ENCODE results near the gene XCL1. TPM values are rescaled to one million over a fixed set of nuclear protein-coding genes. Genes with fewer than 3 reads are reported as not detected.

XCL1 gene
- total RNA-seq, 1 donor from 2014 or later, result not detected

DNA sequence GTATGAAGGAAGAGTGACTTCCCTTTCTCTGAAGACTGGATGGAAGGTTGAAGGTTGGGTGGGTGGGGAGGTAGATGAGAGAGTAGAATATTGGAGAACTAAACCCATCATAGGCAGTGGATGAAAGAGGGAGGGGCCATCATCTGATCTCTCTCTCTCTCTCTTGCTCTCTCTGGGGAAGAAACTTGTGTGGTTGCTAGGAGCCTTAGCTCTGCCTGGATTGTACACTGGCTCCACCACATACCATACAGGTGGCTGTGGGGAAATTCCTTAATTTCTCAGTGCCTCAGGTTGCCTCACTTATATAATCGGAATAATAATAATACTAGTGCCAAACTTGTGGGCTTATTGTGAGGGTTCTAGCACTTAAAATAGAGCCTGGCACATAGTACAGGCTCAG is 9.5 kb downstream of the XCL1 start:
- Histone ChIP-seq H3K36me3 (no peaks in the 10 kb centered on the region), H4K20me1 (ENCODE audit: low read depth) (no peaks in the 10 kb centered on the region), H3K4me1 (no peaks in the 10 kb centered on the region), H3F3A (ENCODE audit: low read depth) (no peaks in the 10 kb centered on the region), H3K9me3 (ENCODE audit: low read depth) (no peaks in the 10 kb centered on the region), H3K4me3 (no peak overlapping the region), H3K79me2 (ENCODE audit: low read depth) (no peaks in the 10 kb centered on the region), H3K9ac (no peak overlapping the region), H2AFZ (replicated peaks) (no peak overlapping the region), H3K4me2 (no peak overlapping the region), H3K27ac (no peak overlapping the region), H3K27me3 (no peaks in the 10 kb centered on the region)
- TF ChIP-seq, protein P1, sequence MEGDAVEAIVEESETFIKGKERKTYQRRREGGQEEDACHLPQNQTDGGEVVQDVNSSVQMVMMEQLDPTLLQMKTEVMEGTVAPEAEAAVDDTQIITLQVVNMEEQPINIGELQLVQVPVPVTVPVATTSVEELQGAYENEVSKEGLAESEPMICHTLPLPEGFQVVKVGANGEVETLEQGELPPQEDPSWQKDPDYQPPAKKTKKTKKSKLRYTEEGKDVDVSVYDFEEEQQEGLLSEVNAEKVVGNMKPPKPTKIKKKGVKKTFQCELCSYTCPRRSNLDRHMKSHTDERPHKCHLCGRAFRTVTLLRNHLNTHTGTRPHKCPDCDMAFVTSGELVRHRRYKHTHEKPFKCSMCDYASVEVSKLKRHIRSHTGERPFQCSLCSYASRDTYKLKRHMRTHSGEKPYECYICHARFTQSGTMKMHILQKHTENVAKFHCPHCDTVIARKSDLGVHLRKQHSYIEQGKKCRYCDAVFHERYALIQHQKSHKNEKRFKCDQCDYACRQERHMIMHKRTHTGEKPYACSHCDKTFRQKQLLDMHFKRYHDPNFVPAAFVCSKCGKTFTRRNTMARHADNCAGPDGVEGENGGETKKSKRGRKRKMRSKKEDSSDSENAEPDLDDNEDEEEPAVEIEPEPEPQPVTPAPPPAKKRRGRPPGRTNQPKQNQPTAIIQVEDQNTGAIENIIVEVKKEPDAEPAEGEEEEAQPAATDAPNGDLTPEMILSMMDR (IDR thresholded peaks at IDR 0.05), result no peak
- TF ChIP-seq EZH2 (IDR thresholded peaks at IDR 0.05), result no peak
- no peak for TF ChIP-seq EZH2phosphoT487 (IDR thresholded peaks at IDR 0.05)
- H3K9me3 Mint-ChIP-seq, result no peaks in the 10 kb centered on the region
- H3K4me3 Mint-ChIP-seq, result no peak overlapping the region
- DNase-seq (ENCODE audit: low spot score), result no peak
- no peaks in the 10 kb centered on the region for H3K27me3 Mint-ChIP-seq (ENCODE audit: insufficient read depth, low read depth)
- H3K27ac Mint-ChIP-seq, result no peak overlapping the region
- no peaks in the 10 kb centered on the region for H3K36me3 Mint-ChIP-seq
- peaks cover 3% of the 10 kb centered on the region for H3K4me1 Mint-ChIP-seq

DNA sequence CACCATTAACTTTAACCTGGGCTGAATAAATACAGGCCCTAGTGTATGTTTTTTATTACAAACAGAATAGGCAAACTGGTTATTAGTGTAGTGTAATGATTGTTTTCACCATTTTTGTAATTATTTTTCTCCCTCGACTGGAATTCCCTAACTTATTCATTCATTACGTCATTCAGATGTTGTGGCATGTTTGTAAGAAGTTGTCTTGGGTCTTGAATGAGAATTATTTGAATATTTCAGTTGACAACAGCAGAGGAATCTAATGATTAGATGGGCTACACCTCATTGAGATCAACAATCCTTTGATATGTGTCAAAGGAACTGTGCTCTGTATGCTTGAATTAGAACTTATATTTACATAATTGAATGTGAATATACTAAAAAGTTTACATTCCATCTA is 12.8 kb downstream of the XCL1 start:
- no peaks in the 10 kb centered on the region for H3K27me3 ChIP-seq
- no peak for DNase-seq (ENCODE audit: low spot score)
- no peaks in the 10 kb centered on the region for H3K9me3 ChIP-seq (ENCODE audit: low read depth)
- no peaks in the 10 kb centered on the region for H3F3A ChIP-seq (ENCODE audit: low read depth)
- no peak overlapping the region for H2AFZ ChIP-seq (replicated peaks)
- Mint-ChIP-seq H3K27ac (no peak overlapping the region), H3K9me3 (no peaks in the 10 kb centered on the region), H3K36me3 (no peaks in the 10 kb centered on the region), H3K4me1 (no peaks in the 10 kb centered on the region), H3K27me3 (ENCODE audit: insufficient read depth, low read depth) (no peaks in the 10 kb centered on the region), H3K4me3 (no peak overlapping the region)
- no peak overlapping the region for H3K9ac ChIP-seq
- no peaks in the 10 kb centered on the region for H3K79me2 ChIP-seq (ENCODE audit: low read depth)
- H3K36me3 ChIP-seq, result no peaks in the 10 kb centered on the region
- no peak overlapping the region for H3K4me2 ChIP-seq
- H3K27ac ChIP-seq, result no peak overlapping the region
- no peaks in the 10 kb centered on the region for H4K20me1 ChIP-seq (ENCODE audit: low read depth)
- H3K4me3 ChIP-seq, result no peak overlapping the region
- no peaks in the 10 kb centered on the region for H3K4me1 ChIP-seq
- TF ChIP-seq, protein P1 (IDR thresholded peaks at IDR 0.05), result no peak
- no peak for TF ChIP-seq EZH2 (IDR thresholded peaks at IDR 0.05)
- no peak for TF ChIP-seq EZH2phosphoT487 (IDR thresholded peaks at IDR 0.05)

DNA sequence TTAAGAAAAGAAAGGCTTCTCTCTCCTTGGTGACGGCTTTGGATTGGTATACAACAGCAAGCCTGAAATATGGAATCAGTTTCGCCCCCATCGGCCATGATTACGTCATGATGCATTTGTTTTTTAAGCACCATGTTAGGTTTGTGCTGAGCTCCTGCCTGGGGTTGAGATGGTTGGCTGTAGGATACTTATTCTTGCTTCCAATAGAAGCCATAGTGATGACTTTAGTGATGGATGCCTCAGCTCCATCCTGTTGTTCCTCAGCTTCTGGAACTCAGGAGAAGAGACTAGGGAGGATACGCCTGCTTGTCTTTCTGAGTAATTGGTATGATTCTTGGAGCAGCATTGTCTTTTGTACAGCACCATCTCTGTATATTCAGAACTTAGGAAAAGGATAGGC is 14.7 kb downstream of the XCL1 start:
- no peak overlapping the region for H3K4me3 ChIP-seq
- Mint-ChIP-seq H3K27me3 (ENCODE audit: insufficient read depth, low read depth) (no peaks in the 10 kb centered on the region), H3K36me3 (no peaks in the 10 kb centered on the region), H3K27ac (no peak overlapping the region), H3K4me3 (no peak overlapping the region), H3K9me3 (peaks cover under 1% of the 10 kb centered on the region), H3K4me1 (no peaks in the 10 kb centered on the region)
- no peaks in the 10 kb centered on the region for H3K4me1 ChIP-seq
- no peaks in the 10 kb centered on the region for H4K20me1 ChIP-seq (ENCODE audit: low read depth)
- TF ChIP-seq EZH2phosphoT487 (IDR thresholded peaks at IDR 0.05), result no peak
- TF ChIP-seq, protein P1 (IDR thresholded peaks at IDR 0.05), result no peak
- no peak for TF ChIP-seq EZH2 (IDR thresholded peaks at IDR 0.05)
- no peak overlapping the region for H3K9ac ChIP-seq
- H3K27me3 ChIP-seq, result no peaks in the 10 kb centered on the region
- H3K36me3 ChIP-seq, result no peaks in the 10 kb centered on the region
- no peak overlapping the region for H3K4me2 ChIP-seq
- H2AFZ ChIP-seq (replicated peaks), result no peak overlapping the region
- no peak for DNase-seq (ENCODE audit: low spot score)
- no peaks in the 10 kb centered on the region for H3K9me3 ChIP-seq (ENCODE audit: low read depth)
- no peaks in the 10 kb centered on the region for H3K79me2 ChIP-seq (ENCODE audit: low read depth)
- no peak overlapping the region for H3K27ac ChIP-seq
- no peaks in the 10 kb centered on the region for H3F3A ChIP-seq (ENCODE audit: low read depth)

All from neural progenitor cell (in vitro differentiated cells).